ENCODE results near the gene SBDS. TPM values are rescaled to one million over a fixed set of nuclear protein-coding genes. Genes with fewer than 3 reads are reported as not detected.

The SBDS gene
- total RNA-seq, 1 experiment from 2014 or later = 50.1 TPM

GRCh38 chr7:67022511-67022910 lies 27.1 kb upstream of the SBDS start:
- intact Hi-C loops (cut with micrococcal nuclease) = no loop called here
- H3K9me3 ChIP-seq (ENCODE audit: control insufficient read depth in 1 of 2, insufficient read depth in 1 of 2, low read depth in 1 of 2, low read length in 2 of 2) = no peaks in the 10 kb centered on the region
- ATAC-seq = no peak
- H3K79me2 ChIP-seq (ENCODE audit: insufficient read depth, low read length) = no peaks in the 10 kb centered on the region
- H3K27ac ChIP-seq (ENCODE audit: low read depth, low read length) = no peak overlapping the region
- peaks cover 5 to 12% of the 10 kb centered on the region in 2 experiments; a peak in 2 of 4 replicates for H3K36me3 ChIP-seq (ENCODE audit: control insufficient read depth in 1 of 2, insufficient read depth in 2 of 2, low read length in 2 of 2)
- no peak overlapping the region for H3K9ac ChIP-seq (ENCODE audit: low read length)
- H3K4me3 ChIP-seq (replicated peaks in 1 of 2; ENCODE audit: low read depth in 1 of 2, low read length in 2 of 2) = no peak overlapping the region
- H4K20me1 ChIP-seq (ENCODE audit: insufficient read depth) = no peaks in the 10 kb centered on the region
- no peaks in the 10 kb centered on the region for H3K9me2 ChIP-seq (ENCODE audit: insufficient read depth)
- POLR2A ChIA-PET = no interaction called here
- BruUV-seq (replicated peaks) = no TSS peak
- H3K27me3 ChIP-seq (ENCODE audit: insufficient read depth, low read length) = no peaks in the 10 kb centered on the region
- CTCF ChIA-PET = no interaction called here
- RAD21 ChIA-PET (ENCODE audit: low non-redundant PET in 1 of 2, low total read pairs in 2 of 2, uncharacterized antibody in 2 of 2, unreplicated experiment in 2 of 2) = no interaction called here
- no peak for DNase-seq (ENCODE audit: low read depth, low spot score)
- no peak overlapping the region for H2AFZ ChIP-seq (ENCODE audit: low read depth, low read length, poor library complexity, severe bottlenecking)
- H3K4me1 ChIP-seq (ENCODE audit: control insufficient read depth in 1 of 2, insufficient read depth in 2 of 2, low read length in 2 of 2) = peaks cover 0 to 12% of the 10 kb centered on the region in 2 experiments; a peak in 2 of 4 replicates
- TF ChIP-seq SIN3A (IDR thresholded peaks at IDR 0.05; ENCODE audit: low read depth) = no peak
- no peak for TF ChIP-seq TCF7L2 (IDR thresholded peaks at IDR 0.05; ENCODE audit: borderline replicate concordance, extremely low read depth, insufficient read depth, insufficient read length)
- TF ChIP-seq SP1 (IDR thresholded peaks at IDR 0.05; ENCODE audit: low read depth) = no peak
- no peak for TF ChIP-seq EGR1 (IDR thresholded peaks at IDR 0.05; ENCODE audit: low read depth)
- no peak for TF ChIP-seq POLR2AphosphoS5 (IDR thresholded peaks at IDR 0.05; ENCODE audit: low read depth, low read length)
- TF ChIP-seq CTCF (IDR thresholded peaks at IDR 0.05 in 2 of 3, conservative IDR thresholded peaks at IDR 0.05 in 1 of 3; ENCODE audit: borderline replicate concordance in 1 of 3, insufficient read depth in 1 of 3, low read depth in 2 of 3, low read length in 2 of 3) = no peak
- TF ChIP-seq ZFX (IDR thresholded peaks at IDR 0.05) = no peak
- TF ChIP-seq REST (IDR thresholded peaks at IDR 0.05; ENCODE audit: low read depth) = no peak
- TF ChIP-seq ZNF274 (IDR thresholded peaks at IDR 0.05; ENCODE audit: low read depth, low read length) = no peak
- H3K4me2 ChIP-seq (ENCODE audit: low read length) = no peak overlapping the region

Data from HCT116 (cell line).